ENCODE data around the gene VDAC2.

DNA sequence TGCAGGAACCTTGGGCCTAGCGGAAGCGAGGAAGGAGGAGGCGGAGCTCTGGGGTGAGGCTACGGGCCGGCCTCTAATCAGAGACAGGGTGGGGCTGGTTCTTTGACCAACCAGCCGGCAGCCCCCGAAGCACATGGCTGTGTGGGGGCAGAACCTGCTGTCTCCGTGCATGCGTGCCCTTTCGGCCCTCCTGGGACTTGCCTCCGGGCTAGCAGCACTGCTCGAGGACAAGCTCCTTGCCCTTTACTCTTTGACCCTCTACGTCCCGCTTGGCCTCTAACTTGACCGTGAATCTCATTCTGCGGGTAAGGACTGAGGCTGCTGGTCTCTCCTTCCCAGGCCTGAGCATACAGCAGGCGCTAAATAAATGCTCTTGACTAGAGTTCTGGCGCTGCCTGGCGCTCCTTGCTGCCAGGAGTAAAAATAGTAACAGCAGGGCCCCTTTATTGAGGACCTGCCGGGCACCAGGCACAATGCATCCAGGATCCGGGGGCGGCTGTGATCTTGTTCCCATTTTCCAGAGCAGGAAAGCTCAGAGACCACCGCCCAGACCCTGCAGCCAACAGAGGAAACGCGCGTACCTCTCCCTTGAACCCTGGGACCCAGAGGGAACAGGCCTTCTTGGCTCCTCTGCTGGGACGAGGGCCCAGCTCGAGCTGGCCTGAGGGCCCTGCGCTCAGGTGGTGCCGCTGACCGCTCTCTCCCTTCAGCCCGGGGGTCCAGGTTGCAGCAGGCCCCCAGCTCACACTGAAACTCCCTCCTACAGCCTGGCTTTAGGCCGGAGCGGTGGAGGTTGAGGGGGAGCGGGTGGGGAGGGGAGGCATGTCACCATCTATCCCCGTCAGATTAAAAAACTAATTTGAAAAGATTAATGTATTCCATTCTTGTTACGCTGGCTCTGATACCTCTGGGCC, 27.8 kb downstream of the VDAC2 start:
- TF ChIP-seq CTCF (IDR thresholded peaks at IDR 0.05 in 2 of 3, conservative IDR thresholded peaks at IDR 0.05 in 1 of 3; ENCODE audit: control insufficient read depth in 2 of 3, extremely low read depth in 1 of 3, insufficient read depth in 1 of 3, low read depth in 3 of 3, low read length in 3 of 3) (no peak), CBX5 (IDR thresholded peaks at IDR 0.05; ENCODE audit: low read depth) (no peak), CHD2 (IDR thresholded peaks at IDR 0.05; ENCODE audit: borderline replicate concordance, low read depth, low read length) (no peak), EGR1 (IDR thresholded peaks at IDR 0.05; ENCODE audit: borderline replicate concordance in 1 of 2, low read depth in 2 of 2, low read length in 2 of 2) (no peak), EP300 (IDR thresholded peaks at IDR 0.05; ENCODE audit: borderline replicate concordance in 1 of 2, control insufficient read depth in 1 of 2, low read depth in 2 of 2, low read length in 2 of 2) (no peak), EZH2 (IDR thresholded peaks at IDR 0.05; ENCODE audit: borderline replicate concordance, control insufficient read depth, low read depth, low read length) (no peak), SUPT20H (IDR thresholded peaks at IDR 0.05; ENCODE audit: borderline replicate concordance, control insufficient read depth, low read depth, low read length) (no peak), MEF2B (IDR thresholded peaks at IDR 0.05; ENCODE audit: partially characterized antibody, poor library complexity, severe bottlenecking) (no peak), POLR2A (IDR thresholded peaks at IDR 0.05; ENCODE audit: low read depth, low read length) (no peak), CHD1 (IDR thresholded peaks at IDR 0.05; ENCODE audit: low read depth, low read length) (no peak), USF2 (IDR thresholded peaks at IDR 0.05; ENCODE audit: borderline replicate concordance, low read depth, low read length) (no peak), ETV6 (conservative IDR thresholded peaks at IDR 0.05 in 1 of 2, IDR thresholded peaks at IDR 0.05 in 1 of 2; ENCODE audit: borderline replicate concordance in 1 of 2, low read depth in 1 of 2) (no peak)
- TF ChIP-seq, protein P1, sequence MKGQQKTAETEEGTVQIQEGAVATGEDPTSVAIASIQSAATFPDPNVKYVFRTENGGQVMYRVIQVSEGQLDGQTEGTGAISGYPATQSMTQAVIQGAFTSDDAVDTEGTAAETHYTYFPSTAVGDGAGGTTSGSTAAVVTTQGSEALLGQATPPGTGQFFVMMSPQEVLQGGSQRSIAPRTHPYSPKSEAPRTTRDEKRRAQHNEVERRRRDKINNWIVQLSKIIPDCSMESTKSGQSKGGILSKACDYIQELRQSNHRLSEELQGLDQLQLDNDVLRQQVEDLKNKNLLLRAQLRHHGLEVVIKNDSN (IDR thresholded peaks at IDR 0.05; ENCODE audit: borderline replicate concordance, extremely low read length, insufficient read depth, low read depth, low read length), result no peak
- TF ChIP-seq, protein P2, sequence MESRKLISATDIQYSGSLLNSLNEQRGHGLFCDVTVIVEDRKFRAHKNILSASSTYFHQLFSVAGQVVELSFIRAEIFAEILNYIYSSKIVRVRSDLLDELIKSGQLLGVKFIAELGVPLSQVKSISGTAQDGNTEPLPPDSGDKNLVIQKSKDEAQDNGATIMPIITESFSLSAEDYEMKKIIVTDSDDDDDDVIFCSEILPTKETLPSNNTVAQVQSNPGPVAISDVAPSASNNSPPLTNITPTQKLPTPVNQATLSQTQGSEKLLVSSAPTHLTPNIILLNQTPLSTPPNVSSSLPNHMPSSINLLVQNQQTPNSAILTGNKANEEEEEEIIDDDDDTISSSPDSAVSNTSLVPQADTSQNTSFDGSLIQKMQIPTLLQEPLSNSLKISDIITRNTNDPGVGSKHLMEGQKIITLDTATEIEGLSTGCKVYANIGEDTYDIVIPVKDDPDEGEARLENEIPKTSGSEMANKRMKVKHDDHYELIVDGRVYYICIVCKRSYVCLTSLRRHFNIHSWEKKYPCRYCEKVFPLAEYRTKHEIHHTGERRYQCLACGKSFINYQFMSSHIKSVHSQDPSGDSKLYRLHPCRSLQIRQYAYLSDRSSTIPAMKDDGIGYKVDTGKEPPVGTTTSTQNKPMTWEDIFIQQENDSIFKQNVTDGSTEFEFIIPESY (IDR thresholded peaks at IDR 0.05), result no peak
